OCI-LY7 (cell line): Measurements from ENCODE around the gene SEC14L5. TPM values are rescaled to one million over a fixed set of nuclear protein-coding genes. Genes with fewer than 3 reads are reported as not detected.

Experiments used
- BruUV-seq: library from RNA; stranded (reverse); fragments of 400-500 nt; replicated peaks from 2 replicates; lab custom pipeline; 2021; lab: Mats Ljungman, UMichigan
- CTCF ChIA-PET: fragments of 300-600 bp; sonication (Branson Sonifier 250); formaldehyde crosslinking; loops from one replicate; lab custom pipeline; 2022; ENCODE audit warnings: antibody characterized with exemption; ENCODE audit not compliant: unreplicated experiment; lab: Charles Lee
- POLR2A ChIA-PET: fragments of 300-600 bp; sonication (Branson Sonifier 250); formaldehyde crosslinking; loops from one replicate; lab custom pipeline; 2022; ENCODE audit warnings: antibody characterized with exemption; lab: Charles Lee
- DNase-seq: peaks from one replicate; pipeline ENCODE4 v3.0.0-alpha.2; 2015; ENCODE audit warnings: low spot score
- H2AFZ ChIP-seq: fragments of 200-600 bp; sonication (generic), shearing (Covaris generic); 2 replicates; pipeline ENCODE4 v1.6.1; 2014; ENCODE audit warnings: mild to moderate bottlenecking, antibody characterized with exemption, low read length, moderate library complexity
- H3K27ac ChIP-seq: fragments of 200-600 bp; sonication (generic); 2 replicates; pipeline ENCODE4 v1.5.1; 2014; ENCODE audit warnings: mixed run types, low read depth, mild to moderate bottlenecking, moderate library complexity, low read length, inconsistent platforms; ENCODE audit not compliant: poor library complexity, severe bottlenecking
- H3K36me3 ChIP-seq: fragments of 200-600 bp; sonication (generic); 2 replicates; pipeline ENCODE4 v1.6.1; 2014; ENCODE audit warnings: mild to moderate bottlenecking, antibody characterized with exemption, low read length, moderate library complexity, mixed read lengths; ENCODE audit not compliant: insufficient read depth
- H3K4me1 ChIP-seq: fragments of 200-600 bp; sonication (generic); 2 replicates; pipeline ENCODE4 v1.5.1; 2014; ENCODE audit warnings: mild to moderate bottlenecking, low read length; ENCODE audit not compliant: insufficient read depth, poor library complexity, severe bottlenecking
- H3K4me2 ChIP-seq: fragments of 200-600 bp; sonication (generic); 2 replicates; pipeline ENCODE4 v1.6.1; 2014; ENCODE audit warnings: mild to moderate bottlenecking, low read length
- H3K4me3 ChIP-seq: fragments of 200-600 bp; sonication (generic); 2 replicates; pipeline ENCODE4 v1.5.1; 2014; ENCODE audit warnings: mild to moderate bottlenecking, low read depth, low read length; ENCODE audit not compliant: poor library complexity, severe bottlenecking
- H3K79me2 ChIP-seq: fragments of 200-600 bp; sonication (generic); 2 replicates; pipeline ENCODE4 v1.6.1; 2016; ENCODE audit warnings: low read depth, mild to moderate bottlenecking, low read length, moderate library complexity, mixed read lengths; ENCODE audit not compliant: insufficient read depth
- H3K9me2 ChIP-seq: fragments of 200-600 bp; sonication (generic); 2 replicates; pipeline ENCODE4 v1.6.1; 2016; ENCODE audit warnings: mild to moderate bottlenecking, low read length, mixed read lengths; ENCODE audit not compliant: insufficient read depth
- H3K9me3 ChIP-seq: fragments of 200-600 bp; sonication (generic); 2 replicates; pipeline ENCODE4 v1.6.1; 2014; ENCODE audit warnings: mild to moderate bottlenecking, mixed run types, low read length, mixed read lengths
- H4K20me1 ChIP-seq: fragments of 200-600 bp; sonication (generic); 2 replicates; pipeline ENCODE4 v1.6.1; 2014; ENCODE audit warnings: mild to moderate bottlenecking, antibody characterized with exemption, low read length, moderate library complexity, mixed read lengths; ENCODE audit not compliant: insufficient read depth
- EZH2phosphoT487 ChIP-seq: fragments of 200-600 bp; sonication (generic); IDR thresholded peaks from 2 replicates; pipeline ENCODE4 v1.6.1; 2018; ENCODE audit warnings: low read depth, borderline replicate concordance, mild to moderate bottlenecking, mixed run types, antibody characterized with exemption, low read length, moderate library complexity, mixed read lengths
- intact Hi-C: fragments of 100-400 bp; cut with micrococcal nuclease; formaldehyde crosslinking; loops from one replicate; pipeline ENCODE4 v1.10.0; 2022; ENCODE audit not compliant: unreplicated experiment
- total RNA-seq, 2 experiments: library from RNA; depleted of rRNA in 1 of 2; stranded (reverse); fragments of >200 nt in 1 of 2; shearing (Covaris generic) in 1 of 2; gene quantifications; 2 replicates each; pipeline ENCODE4 v1.2.3, GENCODE V29; 2014 to 2022
- TF ChIP-seq, protein P1 (sequence below): fragments of 200-600 bp; sonication (generic); conservative IDR thresholded peaks from 2 replicates; pipeline ENCODE4 v1.5.1; 2014; ENCODE audit warnings: mild to moderate bottlenecking, antibody characterized with exemption, low read length, moderate library complexity, mixed read lengths

SEC14L5 gene
- total RNA-seq, 2 experiments from 2014 or later = not detected

DNA sequence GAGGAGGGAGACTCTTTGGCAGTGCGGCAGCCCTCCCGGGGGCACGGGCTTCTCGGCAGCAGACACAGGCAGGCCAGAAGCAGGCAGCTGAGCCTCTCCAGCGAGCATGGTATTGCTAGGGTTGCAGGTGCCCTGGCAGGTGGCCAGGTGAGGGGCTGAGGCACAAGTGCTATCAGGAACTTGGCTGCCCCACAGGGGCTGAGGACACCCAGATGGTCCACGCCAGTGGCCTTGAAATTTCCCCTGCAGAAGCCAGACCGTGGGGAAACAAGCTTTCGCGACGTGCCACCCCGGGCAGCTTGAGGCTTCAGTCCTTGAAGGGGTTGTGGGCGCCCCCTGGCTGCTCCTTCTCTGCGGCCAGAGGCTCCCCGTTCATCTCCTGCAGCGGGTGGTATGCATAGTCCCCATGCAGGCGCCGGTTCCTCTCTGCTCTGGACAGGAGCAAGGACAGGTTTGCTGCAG lies 67.1 kb downstream of the SEC14L5 start:
- H2AFZ ChIP-seq = no peak overlapping the region
- DNase-seq = peak; percentile 49
- H3K4me2 ChIP-seq = no peak overlapping the region
- ChIA-PET POLR2A (no interaction called here), CTCF (no interaction called here)
- H3K4me3 ChIP-seq = no peak overlapping the region
- H3K9me3 ChIP-seq = no peaks in the 10 kb centered on the region
- intact Hi-C loops = no loop called here
- no peaks in the 10 kb centered on the region for H3K36me3 ChIP-seq
- no peaks in the 10 kb centered on the region for H3K79me2 ChIP-seq
- H4K20me1 ChIP-seq = no peaks in the 10 kb centered on the region; the same call in 1 of the 2 replicates
- no peaks in the 10 kb centered on the region for H3K4me1 ChIP-seq
- no TSS peak for BruUV-seq
- no peak overlapping the region for H3K27ac ChIP-seq
- H3K9me2 ChIP-seq = no peaks in the 10 kb centered on the region
- TF ChIP-seq EZH2phosphoT487 = no peak
- TF ChIP-seq, protein P1, sequence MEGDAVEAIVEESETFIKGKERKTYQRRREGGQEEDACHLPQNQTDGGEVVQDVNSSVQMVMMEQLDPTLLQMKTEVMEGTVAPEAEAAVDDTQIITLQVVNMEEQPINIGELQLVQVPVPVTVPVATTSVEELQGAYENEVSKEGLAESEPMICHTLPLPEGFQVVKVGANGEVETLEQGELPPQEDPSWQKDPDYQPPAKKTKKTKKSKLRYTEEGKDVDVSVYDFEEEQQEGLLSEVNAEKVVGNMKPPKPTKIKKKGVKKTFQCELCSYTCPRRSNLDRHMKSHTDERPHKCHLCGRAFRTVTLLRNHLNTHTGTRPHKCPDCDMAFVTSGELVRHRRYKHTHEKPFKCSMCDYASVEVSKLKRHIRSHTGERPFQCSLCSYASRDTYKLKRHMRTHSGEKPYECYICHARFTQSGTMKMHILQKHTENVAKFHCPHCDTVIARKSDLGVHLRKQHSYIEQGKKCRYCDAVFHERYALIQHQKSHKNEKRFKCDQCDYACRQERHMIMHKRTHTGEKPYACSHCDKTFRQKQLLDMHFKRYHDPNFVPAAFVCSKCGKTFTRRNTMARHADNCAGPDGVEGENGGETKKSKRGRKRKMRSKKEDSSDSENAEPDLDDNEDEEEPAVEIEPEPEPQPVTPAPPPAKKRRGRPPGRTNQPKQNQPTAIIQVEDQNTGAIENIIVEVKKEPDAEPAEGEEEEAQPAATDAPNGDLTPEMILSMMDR = peak; percentile 67

DNA sequence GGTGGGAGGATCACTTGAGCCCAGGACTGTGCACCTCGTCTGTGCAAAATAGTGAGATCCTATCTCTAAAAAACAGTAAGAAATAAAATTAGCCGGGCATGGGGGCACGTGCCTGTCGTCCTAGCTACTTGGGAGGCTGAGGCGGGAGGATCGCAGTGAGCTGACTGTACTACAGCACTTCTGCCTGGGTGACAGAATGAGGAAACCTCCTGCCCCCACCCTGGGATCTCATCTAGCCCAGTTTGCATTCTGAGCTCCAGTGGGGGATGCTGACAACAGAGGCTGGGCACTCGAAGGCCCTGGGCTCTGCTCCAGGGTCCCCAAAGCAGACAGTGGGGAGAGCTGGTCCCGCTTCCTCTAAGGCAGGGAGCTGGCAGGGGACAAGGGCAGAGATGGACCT lies 68.5 kb downstream of the SEC14L5 start:
- Histone ChIP-seq H3K79me2 (no peaks in the 10 kb centered on the region), H4K20me1 (no peaks in the 10 kb centered on the region; the same call in 1 of the 2 replicates), H3K36me3 (no peaks in the 10 kb centered on the region), H3K9me2 (no peaks in the 10 kb centered on the region), H3K27ac (no peak overlapping the region), H3K4me2 (no peak overlapping the region), H3K4me1 (no peaks in the 10 kb centered on the region), H3K4me3 (no peak overlapping the region), H2AFZ (no peak overlapping the region), H3K9me3 (no peaks in the 10 kb centered on the region)
- intact Hi-C loops = no loop called here
- CTCF ChIA-PET = no interaction called here
- no peak for DNase-seq
- TF ChIP-seq EZH2phosphoT487 = no peak
- TF ChIP-seq, protein P1 = no peak
- BruUV-seq = no TSS peak
- POLR2A ChIA-PET = no interaction called here

DNA sequence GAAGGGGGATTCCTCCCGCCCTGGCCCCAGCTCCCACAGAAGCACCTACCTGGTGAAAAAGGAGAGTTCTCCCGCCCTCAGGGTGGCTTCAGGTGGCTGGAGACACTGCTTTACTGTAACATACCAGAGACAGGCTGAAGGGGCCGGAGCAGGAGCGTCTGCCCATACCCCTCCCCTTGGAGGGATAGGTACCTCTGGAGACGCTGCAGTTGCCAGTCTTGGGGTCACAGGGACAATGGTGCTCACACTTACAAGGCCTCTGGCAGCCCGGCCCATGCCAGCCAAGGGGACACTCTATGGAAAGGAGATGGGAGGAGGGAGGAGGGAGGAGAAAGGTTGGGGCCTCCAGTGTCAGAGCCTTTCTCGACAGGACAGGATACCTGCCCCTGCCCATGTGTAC lies 69.0 kb downstream of the SEC14L5 start:
- H3K27ac ChIP-seq = no peak overlapping the region
- POLR2A ChIA-PET = no interaction called here
- H2AFZ ChIP-seq = no peak overlapping the region
- H3K9me3 ChIP-seq = no peaks in the 10 kb centered on the region
- H3K4me1 ChIP-seq = no peaks in the 10 kb centered on the region
- no peaks in the 10 kb centered on the region for H3K9me2 ChIP-seq
- TF ChIP-seq EZH2phosphoT487 = no peak
- TF ChIP-seq, protein P1 = no peak
- CTCF ChIA-PET = no interaction called here
- no TSS peak for BruUV-seq
- no peaks in the 10 kb centered on the region; the same call in 1 of the 2 replicates for H4K20me1 ChIP-seq
- no peak overlapping the region for H3K4me2 ChIP-seq
- intact Hi-C loops = no loop called here
- H3K36me3 ChIP-seq = no peaks in the 10 kb centered on the region
- no peak overlapping the region for H3K4me3 ChIP-seq
- DNase-seq = no peak
- H3K79me2 ChIP-seq = no peaks in the 10 kb centered on the region
